HCT116 (cell line): ENCODE data around the gene CPT2. TPM values are rescaled to one million over a fixed set of nuclear protein-coding genes. Genes with fewer than 3 reads are reported as not detected.

Source experiments
- ATAC-seq: fragments of 200-7000 bp; cut with Tn5 transposase; 2 replicates; pipeline ENCODE4 v1.9.1; 2020; ENCODE audit warnings: mild to moderate bottlenecking, moderate library complexity
- BruUV-seq: library from RNA; stranded (reverse); fragments of 400-500 nt; replicated peaks from 2 replicates; lab custom pipeline; 2021; lab: Mats Ljungman, UMichigan
- CTCF ChIA-PET: fragments of 300-600 bp; sonication (Branson Sonifier 250); formaldehyde crosslinking; loops from one replicate; lab custom pipeline; 2021; ENCODE audit warnings: antibody characterized with exemption; lab: Charles Lee
- POLR2A ChIA-PET: fragments of 300-600, 350-600 bp; sonication (Branson Sonifier 250); formaldehyde crosslinking; loops from one replicate; lab custom pipeline; 2021; ENCODE audit warnings: antibody characterized with exemption; lab: Charles Lee
- RAD21 ChIA-PET, 2 experiments: fragments of 300-600 bp; sonication (Branson Sonifier 250); formaldehyde crosslinking; loops; one replicate each; lab custom pipeline; 2023; ENCODE audit warnings: low total read pairs in 2 of 2; ENCODE audit not compliant: uncharacterized antibody in 2 of 2, unreplicated experiment in 2 of 2, low non-redundant PET in 1 of 2; lab: Charles Lee
- DNase-seq: peaks from one replicate; pipeline ENCODE4 v3.0.0-alpha.2; 2010; ENCODE audit warnings: low read depth, low spot score
- H2AFZ ChIP-seq: fragments of 200-600 bp; shearing (Covaris generic), sonication (generic); 2 replicates; pipeline ENCODE4 v1.6.1; 2017; ENCODE audit warnings: low read depth, mixed run types, mixed read lengths, antibody characterized with exemption, low read length; ENCODE audit not compliant: poor library complexity, severe bottlenecking
- H3K27ac ChIP-seq: 2 replicates; pipeline ENCODE4 v1.5.1; 2012; ENCODE audit warnings: low read depth, low read length
- H3K27me3 ChIP-seq: fragments of 200-600 bp; sonication (generic); 2 replicates; pipeline ENCODE4 v1.6.1; 2016; ENCODE audit warnings: mixed run types, low read length, mixed read lengths; ENCODE audit not compliant: insufficient read depth
- H3K36me3 ChIP-seq, 2 experiments: fragments of 200-500 bp in 1 of 2; fragments of 200-600 bp in 1 of 2; sonication (Bioruptor generic) in 1 of 2; sonication (generic) in 1 of 2; 2 replicates each; pipeline versions ENCODE4 v1.5.1 to v1.6.1; 2014 to 2016; ENCODE audit warnings: low read length in 2 of 2, inconsistent platforms in 1 of 2, mixed read lengths in 1 of 2, mixed run types in 1 of 2; ENCODE audit not compliant: insufficient read depth in 2 of 2, control insufficient read depth in 1 of 2
- H3K4me1 ChIP-seq, 2 experiments: fragments of 200-600 bp in 1 of 2; sonication (generic) in 1 of 2; 2 replicates each; pipeline versions ENCODE4 v1.5.1 to v1.6.1; 2012 to 2017; ENCODE audit warnings: low read length in 2 of 2, inconsistent platforms in 1 of 2, mild to moderate bottlenecking in 1 of 2, mixed read lengths in 1 of 2, mixed run types in 1 of 2, moderate library complexity in 1 of 2; ENCODE audit not compliant: insufficient read depth in 2 of 2, control insufficient read depth in 1 of 2
- H3K4me2 ChIP-seq: fragments of 200-600 bp; sonication (generic); 2 replicates; pipeline ENCODE4 v1.6.1; 2017; ENCODE audit warnings: mixed run types, low read length, mixed read lengths
- H3K4me3 ChIP-seq, 2 experiments: fragments of 200-600 bp in 1 of 2; sonication (generic) in 1 of 2; replicated peaks in 1 of 2; 2 replicates each; pipeline ENCODE4 v1.5.1; 2011 to 2016; ENCODE audit warnings: low read length in 2 of 2, control low read depth in 1 of 2, low read depth in 1 of 2, mild to moderate bottlenecking in 1 of 2, mixed read lengths in 1 of 2, mixed run types in 1 of 2
- H3K79me2 ChIP-seq: fragments of 200-600 bp; sonication (generic); 2 replicates; pipeline ENCODE4 v1.6.1; 2017; ENCODE audit warnings: mild to moderate bottlenecking, mixed run types, low read length, moderate library complexity, mixed read lengths; ENCODE audit not compliant: insufficient read depth
- H3K9ac ChIP-seq: fragments of 200-600 bp; sonication (generic); 2 replicates; pipeline ENCODE4 v1.6.1; 2016; ENCODE audit warnings: low read length, mixed read lengths
- H3K9me2 ChIP-seq: fragments of 200-600 bp; sonication (generic), shearing (Covaris generic); 2 replicates; pipeline ENCODE4 v1.6.1; 2017; ENCODE audit warnings: mixed run types, mild to moderate bottlenecking, moderate library complexity; ENCODE audit not compliant: insufficient read depth
- H3K9me3 ChIP-seq, 2 experiments: fragments of 200-500 bp in 1 of 2; fragments of 200-600 bp in 1 of 2; sonication (Bioruptor generic) in 1 of 2; sonication (generic) in 1 of 2; 2 replicates each; pipeline ENCODE4 v1.6.1; 2014 to 2017; ENCODE audit warnings: low read length in 2 of 2, mixed read lengths in 2 of 2, inconsistent platforms in 1 of 2, low read depth in 1 of 2, mild to moderate bottlenecking in 1 of 2, mixed run types in 1 of 2, moderate library complexity in 1 of 2; ENCODE audit not compliant: control insufficient read depth in 1 of 2, insufficient read depth in 1 of 2
- H4K20me1 ChIP-seq: fragments of 200-600 bp; sonication (generic), shearing (Covaris generic); 2 replicates; pipeline ENCODE4 v1.6.1; 2017; ENCODE audit warnings: mixed run types, mild to moderate bottlenecking, moderate library complexity; ENCODE audit not compliant: insufficient read depth
- CBX3 ChIP-seq: IDR thresholded peaks from 2 replicates; pipeline ENCODE4 v1.6.1; 2012; ENCODE audit warnings: low read depth
- CEBPB ChIP-seq: IDR thresholded peaks from 2 replicates; pipeline ENCODE4 v1.6.1; 2012; ENCODE audit warnings: low read depth
- EGR1 ChIP-seq: IDR thresholded peaks from 2 replicates; pipeline ENCODE4 v1.6.1; 2012; ENCODE audit warnings: low read depth
- ELF1 ChIP-seq: IDR thresholded peaks from 2 replicates; pipeline ENCODE4 v1.6.1; 2012; ENCODE audit warnings: low read depth, borderline replicate concordance
- JUND ChIP-seq: IDR thresholded peaks from 2 replicates; pipeline ENCODE4 v1.6.1; 2012
- POLR2A ChIP-seq: IDR thresholded peaks from 2 replicates; pipeline ENCODE4 v1.7.0; 2011; ENCODE audit warnings: borderline replicate concordance; ENCODE audit not compliant: insufficient read depth, insufficient read length; ENCODE audit errors: extremely low read depth
- RAD21 ChIP-seq: IDR thresholded peaks from 2 replicates; pipeline ENCODE4 v1.6.1; 2012; ENCODE audit warnings: low read depth, mild to moderate bottlenecking
- SIN3A ChIP-seq: IDR thresholded peaks from 2 replicates; pipeline ENCODE4 v1.6.1; 2012; ENCODE audit warnings: low read depth
- SRF ChIP-seq: IDR thresholded peaks from 2 replicates; pipeline ENCODE4 v1.6.1; 2012; ENCODE audit warnings: low read depth
- ZFX ChIP-seq: fragments of 450-650 bp; IDR thresholded peaks from 2 replicates; pipeline ENCODE4 v1.6.1; 2017
- intact Hi-C: fragments of 100-400 bp; cut with micrococcal nuclease; formaldehyde crosslinking; loops from 2 replicates; pipeline ENCODE4 v1.10.0; 2022
- total RNA-seq: library from RNA; stranded (reverse); gene quantifications from one replicate; pipeline ENCODE4 v1.2.1, GENCODE V29; 2021; ENCODE audit not compliant: unreplicated experiment
- TF ChIP-seq, protein P1 (sequence below): IDR thresholded peaks from 2 replicates; pipeline ENCODE4 v1.6.1; 2012
- TF ChIP-seq, protein P2 (sequence below): IDR thresholded peaks from 2 replicates; pipeline ENCODE4 v1.6.1; 2012; ENCODE audit warnings: low read depth
- TF ChIP-seq, protein P3 (sequence below): IDR thresholded peaks from 2 replicates; pipeline ENCODE4 v1.6.1; 2011; ENCODE audit warnings: mild to moderate bottlenecking, low read length, moderate library complexity; ENCODE audit not compliant: insufficient replicate concordance; ENCODE audit errors: extremely low read depth
- TF ChIP-seq, protein P4 (sequence below), 3 experiments: fragments of 200-600 bp in 1 of 3; sonication (generic) in 1 of 3; IDR thresholded peaks in 2 of 3; conservative IDR thresholded peaks in 1 of 3; 2 replicates each; pipeline ENCODE4 v1.5.1; 2012 to 2017; ENCODE audit warnings: low read depth in 2 of 3, low read length in 2 of 3, antibody characterized with exemption in 1 of 3, borderline replicate concordance in 1 of 3, control low read depth in 1 of 3, mild to moderate bottlenecking in 1 of 3, mixed read lengths in 1 of 3, mixed run types in 1 of 3, moderate library complexity in 1 of 3; ENCODE audit not compliant: insufficient read depth in 1 of 3

CPT2 gene
- total RNA-seq, 1 experiment from 2014 or later = 18.1 TPM

DNA sequence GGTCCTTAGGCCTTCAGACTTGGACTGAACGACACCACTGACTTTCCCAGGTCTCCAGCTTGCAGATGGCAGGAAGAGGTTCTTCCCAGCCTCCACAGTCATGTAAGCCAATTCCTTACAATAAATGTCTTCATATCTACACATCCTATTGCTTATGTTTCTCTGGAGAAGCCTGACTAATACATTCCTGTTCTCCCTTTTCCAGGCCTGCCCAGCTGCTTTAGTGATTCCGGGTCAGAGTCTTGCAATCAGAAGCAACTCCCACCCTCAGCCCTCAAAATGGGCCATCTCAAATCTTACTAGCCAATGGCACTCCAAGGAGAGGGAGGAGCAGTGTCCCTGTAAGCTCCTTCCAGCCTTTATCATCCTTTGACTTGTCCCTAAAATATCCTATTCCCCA is 16.4 kb upstream of the CPT2 start:
- Histone ChIP-seq H4K20me1 (no peaks in the 10 kb centered on the region), H3K27ac (no peak overlapping the region), H3K9me3 (no peaks in the 10 kb centered on the region), H3K4me1 (peaks cover 0 to 10% of the 10 kb centered on the region in 2 experiments; a peak in 2 of 4 replicates), H3K4me2 (no peak overlapping the region), H3K27me3 (no peaks in the 10 kb centered on the region), H2AFZ (no peak overlapping the region), H3K36me3 (no peaks in the 10 kb centered on the region)
- no peak for ATAC-seq
- no peak for DNase-seq
- ChIA-PET CTCF (interaction anchor here (1.1 kb wide), 1 partner anchor 13 kb away, joined by 3 read pairs; no protein-coding TSS in a partner anchor), POLR2A (no interaction called here), RAD21 (no interaction called here)
- intact Hi-C loops = loop anchor here (5.0 to 10.0 kb wide), 2 partner anchors 165 to 478 kb away; no protein-coding TSS in a partner anchor
- no peak for TF ChIP-seq CEBPB
- TF ChIP-seq JUND = no peak
- TF ChIP-seq, all 23 proteins: peak for 0
- Histone ChIP-seq H3K9ac (no peak overlapping the region), H3K4me3 (no peak overlapping the region), H3K9me2 (no peaks in the 10 kb centered on the region), H3K79me2 (no peaks in the 10 kb centered on the region)
- BruUV-seq = no TSS peak

DNA sequence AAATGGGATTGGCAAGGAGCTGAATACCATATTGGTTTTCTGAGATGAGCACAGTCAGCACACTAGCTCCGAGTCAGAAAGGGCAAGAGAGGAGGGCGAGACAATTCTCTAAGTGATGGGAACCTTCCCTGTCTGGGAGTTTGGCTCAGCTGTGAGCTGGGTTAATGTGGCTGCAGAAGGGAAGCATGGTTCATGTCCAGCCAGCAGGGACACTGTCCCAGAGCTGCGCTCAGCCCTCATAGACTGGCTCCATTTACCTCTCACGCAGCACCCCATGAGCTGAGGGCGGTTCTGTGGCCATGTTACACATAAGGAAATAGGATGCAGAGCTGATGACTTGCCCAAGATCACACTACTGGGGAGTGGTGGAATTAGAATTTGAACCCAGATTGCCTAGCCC is 15.7 kb upstream of the CPT2 start:
- Histone ChIP-seq H3K9ac (no peak overlapping the region), H3K27ac (no peak overlapping the region), H3K4me2 (no peak overlapping the region), H4K20me1 (no peaks in the 10 kb centered on the region), H3K27me3 (no peaks in the 10 kb centered on the region), H2AFZ (no peak overlapping the region), H3K9me3 (no peaks in the 10 kb centered on the region), H3K4me3 (no peak overlapping the region), H3K36me3 (no peaks in the 10 kb centered on the region), H3K4me1 (peaks cover 0 to 13% of the 10 kb centered on the region in 2 experiments; a peak in 2 of 4 replicates), H3K9me2 (no peaks in the 10 kb centered on the region), H3K79me2 (no peaks in the 10 kb centered on the region)
- no TSS peak for BruUV-seq
- CTCF ChIA-PET = interaction anchor here (1.1 to 2.2 kb wide), 2 partner anchors 9 to 14 kb away, joined by 3 to 12 read pairs; no protein-coding TSS in a partner anchor
- POLR2A ChIA-PET = no interaction called here
- RAD21 ChIA-PET = no interaction called here
- ATAC-seq (no peak), DNase-seq (no peak)
- intact Hi-C loops = loop anchor here (5.0 to 10.0 kb wide), 2 partner anchors 166 to 479 kb away; no protein-coding TSS in a partner anchor
- TF ChIP-seq, protein P1, sequence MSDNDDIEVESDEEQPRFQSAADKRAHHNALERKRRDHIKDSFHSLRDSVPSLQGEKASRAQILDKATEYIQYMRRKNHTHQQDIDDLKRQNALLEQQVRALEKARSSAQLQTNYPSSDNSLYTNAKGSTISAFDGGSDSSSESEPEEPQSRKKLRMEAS = no peak
- TF ChIP-seq POLR2A (no peak), ZFX (no peak), EGR1 (no peak), SRF (no peak), SIN3A (no peak), ELF1 (no peak), CBX3 (no peak), RAD21 (no peak)
- TF ChIP-seq, protein P2, sequence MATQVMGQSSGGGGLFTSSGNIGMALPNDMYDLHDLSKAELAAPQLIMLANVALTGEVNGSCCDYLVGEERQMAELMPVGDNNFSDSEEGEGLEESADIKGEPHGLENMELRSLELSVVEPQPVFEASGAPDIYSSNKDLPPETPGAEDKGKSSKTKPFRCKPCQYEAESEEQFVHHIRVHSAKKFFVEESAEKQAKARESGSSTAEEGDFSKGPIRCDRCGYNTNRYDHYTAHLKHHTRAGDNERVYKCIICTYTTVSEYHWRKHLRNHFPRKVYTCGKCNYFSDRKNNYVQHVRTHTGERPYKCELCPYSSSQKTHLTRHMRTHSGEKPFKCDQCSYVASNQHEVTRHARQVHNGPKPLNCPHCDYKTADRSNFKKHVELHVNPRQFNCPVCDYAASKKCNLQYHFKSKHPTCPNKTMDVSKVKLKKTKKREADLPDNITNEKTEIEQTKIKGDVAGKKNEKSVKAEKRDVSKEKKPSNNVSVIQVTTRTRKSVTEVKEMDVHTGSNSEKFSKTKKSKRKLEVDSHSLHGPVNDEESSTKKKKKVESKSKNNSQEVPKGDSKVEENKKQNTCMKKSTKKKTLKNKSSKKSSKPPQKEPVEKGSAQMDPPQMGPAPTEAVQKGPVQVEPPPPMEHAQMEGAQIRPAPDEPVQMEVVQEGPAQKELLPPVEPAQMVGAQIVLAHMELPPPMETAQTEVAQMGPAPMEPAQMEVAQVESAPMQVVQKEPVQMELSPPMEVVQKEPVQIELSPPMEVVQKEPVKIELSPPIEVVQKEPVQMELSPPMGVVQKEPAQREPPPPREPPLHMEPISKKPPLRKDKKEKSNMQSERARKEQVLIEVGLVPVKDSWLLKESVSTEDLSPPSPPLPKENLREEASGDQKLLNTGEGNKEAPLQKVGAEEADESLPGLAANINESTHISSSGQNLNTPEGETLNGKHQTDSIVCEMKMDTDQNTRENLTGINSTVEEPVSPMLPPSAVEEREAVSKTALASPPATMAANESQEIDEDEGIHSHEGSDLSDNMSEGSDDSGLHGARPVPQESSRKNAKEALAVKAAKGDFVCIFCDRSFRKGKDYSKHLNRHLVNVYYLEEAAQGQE = no peak
- TF ChIP-seq, protein P3, sequence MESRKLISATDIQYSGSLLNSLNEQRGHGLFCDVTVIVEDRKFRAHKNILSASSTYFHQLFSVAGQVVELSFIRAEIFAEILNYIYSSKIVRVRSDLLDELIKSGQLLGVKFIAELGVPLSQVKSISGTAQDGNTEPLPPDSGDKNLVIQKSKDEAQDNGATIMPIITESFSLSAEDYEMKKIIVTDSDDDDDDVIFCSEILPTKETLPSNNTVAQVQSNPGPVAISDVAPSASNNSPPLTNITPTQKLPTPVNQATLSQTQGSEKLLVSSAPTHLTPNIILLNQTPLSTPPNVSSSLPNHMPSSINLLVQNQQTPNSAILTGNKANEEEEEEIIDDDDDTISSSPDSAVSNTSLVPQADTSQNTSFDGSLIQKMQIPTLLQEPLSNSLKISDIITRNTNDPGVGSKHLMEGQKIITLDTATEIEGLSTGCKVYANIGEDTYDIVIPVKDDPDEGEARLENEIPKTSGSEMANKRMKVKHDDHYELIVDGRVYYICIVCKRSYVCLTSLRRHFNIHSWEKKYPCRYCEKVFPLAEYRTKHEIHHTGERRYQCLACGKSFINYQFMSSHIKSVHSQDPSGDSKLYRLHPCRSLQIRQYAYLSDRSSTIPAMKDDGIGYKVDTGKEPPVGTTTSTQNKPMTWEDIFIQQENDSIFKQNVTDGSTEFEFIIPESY = no peak
- TF ChIP-seq, protein P4, sequence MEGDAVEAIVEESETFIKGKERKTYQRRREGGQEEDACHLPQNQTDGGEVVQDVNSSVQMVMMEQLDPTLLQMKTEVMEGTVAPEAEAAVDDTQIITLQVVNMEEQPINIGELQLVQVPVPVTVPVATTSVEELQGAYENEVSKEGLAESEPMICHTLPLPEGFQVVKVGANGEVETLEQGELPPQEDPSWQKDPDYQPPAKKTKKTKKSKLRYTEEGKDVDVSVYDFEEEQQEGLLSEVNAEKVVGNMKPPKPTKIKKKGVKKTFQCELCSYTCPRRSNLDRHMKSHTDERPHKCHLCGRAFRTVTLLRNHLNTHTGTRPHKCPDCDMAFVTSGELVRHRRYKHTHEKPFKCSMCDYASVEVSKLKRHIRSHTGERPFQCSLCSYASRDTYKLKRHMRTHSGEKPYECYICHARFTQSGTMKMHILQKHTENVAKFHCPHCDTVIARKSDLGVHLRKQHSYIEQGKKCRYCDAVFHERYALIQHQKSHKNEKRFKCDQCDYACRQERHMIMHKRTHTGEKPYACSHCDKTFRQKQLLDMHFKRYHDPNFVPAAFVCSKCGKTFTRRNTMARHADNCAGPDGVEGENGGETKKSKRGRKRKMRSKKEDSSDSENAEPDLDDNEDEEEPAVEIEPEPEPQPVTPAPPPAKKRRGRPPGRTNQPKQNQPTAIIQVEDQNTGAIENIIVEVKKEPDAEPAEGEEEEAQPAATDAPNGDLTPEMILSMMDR (IDR thresholded peaks at IDR 0.05 in 2 of 3, conservative IDR thresholded peaks at IDR 0.05 in 1 of 3; ENCODE audit: borderline replicate concordance in 1 of 3, insufficient read depth in 1 of 3, low read depth in 2 of 3, low read length in 2 of 3) = no peak
